K562 (cell line): Measurements from ENCODE around the gene BAG5. TPM values are rescaled to one million over a fixed set of nuclear protein-coding genes. Genes with fewer than 3 reads are reported as not detected.

ENCODE experiments used
- ATAC-seq: fragments of 200-7000 bp; cut with Tn5 transposase; 3 replicates; pipeline ENCODE4 v1.9.1; 2020; ENCODE audit warnings: moderate library complexity
- BruUV-seq: library from RNA; stranded (reverse); fragments of 400-500 nt; replicated peaks from 2 replicates; lab custom pipeline; 2021; lab: Mats Ljungman, UMichigan
- CTCF ChIA-PET: fragments of 300-600 bp; formaldehyde crosslinking; extraction: SDS; loops from one replicate; lab custom pipeline; 2021; ENCODE audit warnings: low intra/inter-chr PET ratio; lab: Yijun Ruan, JAX
- POLR2A ChIA-PET: fragments of 300-600, 350-650 bp; sonication (Branson Sonifier 250); formaldehyde crosslinking; extraction: SDS; loops from one replicate; lab custom pipeline; 2021; ENCODE audit warnings: antibody characterized with exemption, inconsistent platforms; lab: Yijun Ruan, JAX
- DNase-seq, 4 experiments: peaks; one replicate each; pipeline versions ENCODE4 v3.0.0 to v3.0.0-alpha.2; 2011 to 2018; ENCODE audit warnings: low spot score in 3 of 4, mixed read lengths in 3 of 4; ENCODE audit errors: extremely low read depth in 1 of 4
- FAIRE-seq: peaks from 2 replicates; lab custom pipeline; 2011; peaks lifted over from hg19 to GRCh38; lab: Jason Lieb, UNC
- H2AFZ ChIP-seq: 2 replicates; pipeline ENCODE4 v1.6.0; 2011; ENCODE audit warnings: low read depth, low read length, control low read depth, inconsistent platforms
- H3K27ac ChIP-seq: fragments of 200-600 bp; 3 replicates; pipeline ENCODE4 v1.8.0; 2011; ENCODE audit warnings: low read depth, mild to moderate bottlenecking, control low read depth, inconsistent platforms, low read length, moderate library complexity, mixed read lengths; ENCODE audit errors: extremely low read depth
- H3K27me3 ChIP-seq, 2 experiments: fragments of 300-600 bp in 1 of 2; 2 replicates in 1 of 2; 3 replicates in 1 of 2; pipeline versions ENCODE4 v1.6.0 to v1.8.0; 2011; ENCODE audit warnings: inconsistent platforms in 2 of 2, low read length in 2 of 2, mild to moderate bottlenecking in 1 of 2, mixed read lengths in 1 of 2, moderate library complexity in 1 of 2; ENCODE audit not compliant: control insufficient read depth in 2 of 2, insufficient read depth in 2 of 2
- H3K36me3 ChIP-seq: fragments of 300-600 bp; 3 replicates; pipeline ENCODE4 v1.8.0; 2011; ENCODE audit warnings: mild to moderate bottlenecking, low read length, inconsistent platforms; ENCODE audit not compliant: control insufficient read depth, insufficient read depth
- H3K4me1 ChIP-seq, 2 experiments: fragments of 200-600 bp in 1 of 2; replicated peaks in 1 of 2; 2 replicates in 1 of 2; 3 replicates in 1 of 2; pipeline versions ENCODE4 v1.5.1 to v1.8.0; 2011; ENCODE audit warnings: inconsistent platforms in 2 of 2, low read length in 2 of 2, mild to moderate bottlenecking in 1 of 2, mixed read lengths in 1 of 2, moderate library complexity in 1 of 2; ENCODE audit not compliant: control insufficient read depth in 2 of 2, insufficient read depth in 2 of 2
- H3K4me2 ChIP-seq: 2 replicates; pipeline ENCODE4 v1.6.1; 2011; ENCODE audit warnings: low read length, control low read depth, inconsistent platforms, mixed read lengths; ENCODE audit not compliant: insufficient read depth
- H3K4me3 ChIP-seq: fragments of 200-600 bp; sonication (generic), shearing (Covaris generic); 2 replicates; pipeline ENCODE4 v1.5.1; 2016; ENCODE audit warnings: control low read depth, inconsistent platforms
- H3K79me2 ChIP-seq: fragments of 200-600 bp; 3 replicates; pipeline ENCODE4 v1.8.0; 2011; ENCODE audit warnings: low read length, inconsistent platforms; ENCODE audit not compliant: control insufficient read depth, insufficient read depth
- H3K9ac ChIP-seq, 2 experiments: 2 replicates each; pipeline versions ENCODE4 v1.6.0 to v1.6.1; 2011; ENCODE audit warnings: low read depth in 2 of 2, low read length in 2 of 2, control low read depth in 1 of 2, inconsistent platforms in 1 of 2, mild to moderate bottlenecking in 1 of 2, mixed read lengths in 1 of 2; ENCODE audit not compliant: insufficient read depth in 1 of 2
- H3K9me1 ChIP-seq: one replicate; pipeline ENCODE4 v1.6.0; 2011; ENCODE audit warnings: inconsistent platforms, mild to moderate bottlenecking, low read length, moderate library complexity; ENCODE audit not compliant: control insufficient read depth, insufficient read depth
- H3K9me3 ChIP-seq: replicated peaks from 2 replicates; pipeline ENCODE4 v1.5.1; 2011; ENCODE audit warnings: low read depth, low read length, inconsistent platforms; ENCODE audit not compliant: control insufficient read depth, insufficient read depth
- H4K20me1 ChIP-seq: replicated peaks from 2 replicates; pipeline ENCODE4 v1.6.1; 2011; ENCODE audit warnings: low read length, inconsistent platforms, mixed read lengths; ENCODE audit not compliant: control insufficient read depth, insufficient read depth
- CEBPB ChIP-seq: fragments of 450-650 bp; IDR thresholded peaks from 2 replicates; pipeline ENCODE4 v1.6.1; 2016; ENCODE audit warnings: missing genetic modification characterization, missing compliant biosample characterization
- ZNF445 ChIP-seq: fragments of 250-450 bp; sonication (Bioruptor Pico); IDR thresholded peaks from 2 replicates; pipeline ENCODE4 v1.4.0; 2020; ENCODE audit warnings: low read depth, mild to moderate bottlenecking, moderate library complexity
- WGBS: fragments of 100-300 bp; shearing (Covaris generic); methylation state at CpG from one replicate; pipeline ENCODE4 v1.1.6; 2016; ENCODE audit warnings: low coverage, mixed read lengths; ENCODE audit not compliant: insufficient coverage; ENCODE audit errors: missing lambda C conversion rate; 5-methylcytosine and 5-hydroxymethylcytosine counted together
- in situ Hi-C: fragments of 300-500 bp; cut with MboI; formaldehyde crosslinking; loops from 4 replicates; pipeline ENCODE4 v1.15.0; 2018; ENCODE audit warnings: inconsistent platforms, mixed read lengths
- intact Hi-C: fragments of 100-400 bp; cut with micrococcal nuclease; formaldehyde crosslinking; loops from 2 replicates; pipeline ENCODE4 v1.14.2; 2022
- polyA plus RNA-seq, 8 experiments: library from polyadenylated mRNA; depleted of rRNA in 4 of 8; stranded (reverse) in 5 of 8; unstranded in 3 of 8; fragments of >200 nt; fragmentation: Nextera tagmentation in 2 of 8; fragmentation: Illumina TruSeq in 1 of 8; extraction: Ambion mirVana in 2 of 8; extraction: Trizol in 1 of 8; gene quantifications; 2 replicates each; pipeline versions ENCODE4 v1.2.1 to v1.2.3, GENCODE V29; 2011 to 2014; ENCODE audit warnings: inconsistent platforms in 1 of 8, missing spikeins in 1 of 8
- total RNA-seq, 7 experiments: library from RNA; depleted of rRNA in 6 of 7; stranded (reverse); fragments of >200 nt in 6 of 7; fragmentation: Illumina TruSeq in 2 of 7; extraction: Trizol in 2 of 7; gene quantifications; 2 replicates each; pipeline versions ENCODE4 v1.2.1 to v1.2.3, GENCODE V29; 2011 to 2021; ENCODE audit warnings: low replicate concordance in 1 of 7

The BAG5 gene
- total and polyA plus RNA-seq, 9 of the 15 experiments (the other 6 are each of a cell fraction or from before 2014, with no cell fraction given), result 7.9 to 21.4 (median 13.2) TPM

DNA sequence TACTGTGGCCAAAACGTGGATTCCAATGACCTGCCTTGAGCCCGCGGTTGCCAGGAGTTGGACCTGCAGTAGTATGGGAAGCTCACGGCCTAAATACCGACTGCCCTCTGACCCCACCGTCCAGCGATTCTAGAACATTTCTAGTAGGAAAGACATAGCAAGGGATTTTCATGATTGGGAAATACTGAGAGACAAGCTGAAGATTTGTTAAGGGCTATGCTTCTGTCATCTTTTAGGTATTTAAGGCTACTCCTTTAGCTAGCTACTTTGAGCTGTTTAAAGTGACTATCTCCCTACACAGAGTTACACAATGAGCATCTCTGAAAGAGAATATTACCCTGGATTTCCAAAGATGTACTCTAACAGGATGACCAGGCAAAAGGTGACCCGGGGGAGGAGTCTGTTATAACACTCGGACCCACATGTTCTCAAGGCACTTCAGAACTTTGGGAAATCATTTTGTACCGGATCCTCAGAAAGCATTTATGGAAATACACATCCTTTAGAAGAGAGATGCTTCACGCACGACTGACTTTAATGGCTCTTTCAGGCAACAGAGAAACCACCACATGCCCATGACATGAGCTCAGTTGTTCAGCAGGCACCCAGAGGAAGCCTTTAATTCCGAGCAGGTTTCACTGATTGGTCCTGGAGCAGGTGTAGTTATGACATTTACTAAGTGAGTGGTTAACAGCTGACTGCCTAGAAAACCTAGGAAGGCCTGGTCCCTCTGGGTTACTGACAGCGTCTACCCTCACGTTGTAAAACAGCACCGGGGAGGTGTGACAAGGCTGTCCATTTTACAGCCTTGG, 4.2 kb downstream of the BAG5 start:
- no peaks in the 10 kb centered on the region for H3K9me1 ChIP-seq
- ChIA-PET POLR2A (interaction anchor here (1.0 to 1.4 kb wide), 3 partner anchors 12 to 22 kb away, joined by 3 to 5 read pairs (median 3); no protein-coding TSS in a partner anchor), CTCF (interaction anchor here (0.6 kb wide), 1 partner anchor 365 kb away, joined by 4 read pairs; no protein-coding TSS in a partner anchor)
- BruUV-seq, result no TSS peak
- H3K4me1 ChIP-seq, result peaks cover 6 to 21% of the 10 kb centered on the region in 2 experiments; a peak in 4 of 5 replicates
- H3K4me3 ChIP-seq, result no peak overlapping the region
- FAIRE-seq, result no peak
- ATAC-seq, result no peak
- DNase-seq, result no peak
- no peak overlapping the region for H3K27ac ChIP-seq
- in situ Hi-C loops, result no loop called here
- H3K36me3 ChIP-seq, result peaks cover 37% of the 10 kb centered on the region
- 79% methylated on average over 16 of the region's 16 CpGs for WGBS
- TF ChIP-seq CEBPB (tag), result peak; percentile 20; the same call in 1 of the 2 replicates
- no peak for TF ChIP-seq ZNF445 (CRISPR knock-in tag)
- H3K9ac ChIP-seq, result no peak overlapping the region
- H4K20me1 ChIP-seq, result peaks cover 20% of the 10 kb centered on the region; the same call in 1 of the 2 replicates
- H2AFZ ChIP-seq, result no peak overlapping the region
- H3K79me2 ChIP-seq, result peaks cover 47% of the 10 kb centered on the region
- no peaks in the 10 kb centered on the region for H3K27me3 ChIP-seq
- no peaks in the 10 kb centered on the region for H3K9me3 ChIP-seq
- no peak overlapping the region for H3K4me2 ChIP-seq
- intact Hi-C loops, result no loop called here
